ENCODE results near the gene SLC30A10.
"Not testable (repeated sequence)": the region's sequence is repeated elsewhere in the genome, so short reads cannot be mapped to it uniquely, and the experiment has no call there.

Gene SLC30A10

GRCh38 chr1:219888667-219889066 lies 39.7 kb downstream of the SLC30A10 start:
- DNase-seq = not testable (repeated sequence)

- DNase-seq = no peak
Measured at GRCh38 chr1:219885680-219886079, 42.7 kb downstream of the SLC30A10 start.

- DNase-seq = no peak
Measured at GRCh38 chr1:219883400-219884332, 44.7 kb downstream of the SLC30A10 start.

- no peak for DNase-seq
Measured at GRCh38 chr1:219882755-219883154, 45.6 kb downstream of the SLC30A10 start.

- no peak for DNase-seq
Measured at GRCh38 chr1:219882096-219882495, 46.3 kb downstream of the SLC30A10 start.

GRCh38 chr1:219880765-219881457 lies 47.4 kb downstream of the SLC30A10 start:
- DNase-seq = no peak

GRCh38 chr1:219876798-219877209 lies 51.6 kb downstream of the SLC30A10 start:
- DNase-seq = no peak

GRCh38 chr1:219875860-219876259 lies 52.5 kb downstream of the SLC30A10 start:
- no peak for DNase-seq

GRCh38 chr1:219872538-219872937 lies 55.8 kb downstream of the SLC30A10 start:
- DNase-seq = not testable (repeated sequence)

- DNase-seq = no peak
Measured at GRCh38 chr1:219871427-219872057, 56.8 kb downstream of the SLC30A10 start.

- DNase-seq = not testable (repeated sequence)
Measured at GRCh38 chr1:219868615-219869014, 59.7 kb downstream of the SLC30A10 start.

Measured in NCI-H2081 (cell line).